Measurements from ENCODE around the gene CPPED1.

GRCh38 chr16:12627394-12627793, 176.3 kb downstream of the CPPED1 start:
- TF ChIP-seq POLR2AphosphoS5 (IDR thresholded peaks at IDR 0.05; ENCODE audit: borderline replicate concordance, low read depth, low read length) (no peak), EZH2 (IDR thresholded peaks at IDR 0.05) (no peak), FOXP2 (optimal IDR thresholded peaks at IDR 0.05; ENCODE audit: control extremely low read depth, extremely low read length, insufficient read depth) (no peak)
